CMK (cell line): ENCODE data around the gene TAL2.

Experiments
- DNase-seq: peaks from one replicate; pipeline ENCODE4 v3.0.0-alpha.2; 2010; ENCODE audit warnings: low read depth

TAL2 gene

DNA sequence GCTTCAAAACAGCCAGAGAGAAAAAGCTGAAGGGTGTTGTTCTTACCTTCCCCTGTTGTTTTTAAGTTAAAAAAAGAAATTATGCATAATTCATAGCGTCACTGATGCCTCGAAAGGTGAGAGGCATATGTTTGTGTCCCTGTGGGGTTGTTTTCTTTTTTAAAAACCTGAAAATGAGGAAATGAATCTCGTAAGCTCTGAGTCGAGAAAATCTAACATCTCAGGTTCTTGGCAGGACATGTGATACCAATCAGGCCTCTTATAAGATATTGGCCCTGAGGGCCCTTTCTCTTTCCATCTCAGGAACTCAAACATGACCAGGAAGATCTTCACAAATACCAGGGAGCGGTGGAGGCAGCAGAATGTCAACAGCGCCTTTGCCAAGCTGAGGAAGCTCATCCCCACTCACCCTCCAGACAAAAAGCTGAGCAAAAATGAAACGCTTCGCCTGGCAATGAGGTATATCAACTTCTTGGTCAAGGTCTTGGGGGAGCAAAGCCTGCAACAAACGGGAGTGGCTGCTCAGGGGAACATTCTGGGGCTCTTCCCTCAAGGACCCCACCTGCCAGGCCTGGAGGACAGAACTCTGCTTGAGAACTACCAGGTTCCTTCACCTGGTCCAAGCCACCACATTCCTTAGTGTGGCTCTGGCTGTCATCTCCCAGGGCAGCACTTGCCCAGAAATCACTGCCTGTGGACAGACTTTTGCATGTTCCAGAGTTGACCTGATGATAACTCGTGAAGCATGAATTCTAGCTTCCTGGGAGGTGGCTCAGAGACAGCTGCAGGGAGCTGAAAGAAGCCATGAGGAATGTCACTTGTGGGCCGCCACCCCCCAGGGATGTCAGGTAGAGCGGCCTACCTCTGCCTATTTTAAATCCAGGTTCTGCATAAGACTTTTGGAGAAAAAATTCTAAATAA, at the start of gene TAL2:
Gene TAL2 (plus strand): TSS at position 274 of the 921 bp plus-strand sequence. CDS start 40 bp downstream, at position 314.
- no peak for DNase-seq

DNA sequence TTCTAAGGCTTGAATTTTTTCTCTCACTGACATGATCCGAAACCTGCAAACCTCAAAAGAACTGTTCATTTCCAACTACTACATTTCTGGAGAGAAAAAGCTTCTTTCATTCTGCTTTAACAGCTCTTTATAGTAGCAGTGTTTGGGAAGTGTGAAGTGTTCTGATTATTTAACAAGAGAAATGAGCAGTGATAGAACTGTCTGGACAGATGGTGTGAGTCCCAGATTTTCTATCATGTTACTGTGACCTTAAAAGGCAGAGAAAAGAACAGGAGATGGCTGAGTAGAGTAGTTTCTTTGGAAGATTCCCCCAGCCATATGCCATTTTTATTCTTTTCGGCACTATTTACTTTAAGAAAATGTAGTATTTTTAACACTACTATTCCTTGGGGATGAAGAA, 41.3 kb upstream of the TAL2 start:
- DNase-seq: no peak

DNA sequence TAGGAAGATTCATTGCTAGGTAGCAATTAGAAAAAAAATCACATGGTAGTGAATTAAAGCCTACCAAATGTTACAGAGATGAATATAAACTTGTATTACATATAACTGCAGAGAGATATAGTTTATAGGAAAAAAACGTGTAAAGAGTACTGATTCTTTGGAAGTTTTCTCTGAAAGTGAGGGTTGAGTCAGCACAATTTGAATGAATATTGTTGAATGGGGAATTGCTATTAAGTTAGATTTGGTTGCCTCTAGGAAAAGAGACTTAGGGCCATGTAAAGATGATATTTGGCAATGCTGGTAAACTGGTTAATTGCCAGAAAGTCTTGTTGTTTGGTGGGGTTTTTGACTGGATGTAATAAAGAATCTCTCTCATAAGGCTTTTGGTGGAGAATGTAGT, 37.2 kb upstream of the TAL2 start:
- DNase-seq: no peak

DNA sequence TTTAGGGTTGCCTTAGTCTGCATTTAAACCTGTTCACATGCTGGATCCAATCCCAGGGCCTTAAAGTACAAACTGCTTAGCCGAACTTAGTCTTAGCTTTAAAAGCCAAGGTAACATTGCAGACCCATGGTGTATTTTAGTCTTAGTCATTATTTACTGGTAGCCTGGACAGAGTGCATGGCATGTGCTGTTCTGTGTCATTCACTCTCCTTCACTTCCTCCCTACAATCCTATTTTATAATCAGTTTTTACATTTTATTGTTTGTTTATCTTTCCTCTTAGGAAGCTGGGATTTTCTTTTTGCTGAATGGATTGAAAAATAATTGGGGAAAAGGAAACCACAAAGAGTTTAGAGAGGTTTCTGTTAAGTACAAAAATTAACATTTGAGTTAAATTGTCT, 29.4 kb upstream of the TAL2 start:
- DNase-seq: no peak

DNA sequence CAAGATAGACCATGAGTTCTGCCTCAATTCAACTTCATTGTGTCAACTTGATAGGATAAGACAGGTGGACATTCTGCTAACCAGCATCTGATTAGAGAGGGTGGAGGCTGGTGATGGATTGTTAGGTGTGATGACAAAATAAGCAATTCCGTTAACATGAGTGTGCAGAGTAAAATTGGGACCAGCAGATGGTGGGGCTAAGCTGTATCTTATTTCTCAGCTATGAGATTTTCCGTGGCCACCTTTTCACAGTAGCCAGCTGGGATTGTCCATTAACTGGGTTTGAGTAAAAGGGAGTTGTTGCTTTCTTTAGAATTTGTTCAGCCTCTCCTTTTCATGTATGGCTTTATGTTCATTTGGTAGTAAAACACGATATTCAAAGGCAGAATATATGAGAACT, 28.8 kb upstream of the TAL2 start:
- no peak for DNase-seq

GRCh38 chr9:105636331-105636730, 25.9 kb upstream of the TAL2 start:
- no peak for DNase-seq

- no peak for DNase-seq
These were observed 24.4 kb upstream of the TAL2 start for GRCh38 chr9:105637787-105638395.

GRCh38 chr9:105639936-105640335, 22.3 kb upstream of the TAL2 start:
- no peak for DNase-seq

DNA sequence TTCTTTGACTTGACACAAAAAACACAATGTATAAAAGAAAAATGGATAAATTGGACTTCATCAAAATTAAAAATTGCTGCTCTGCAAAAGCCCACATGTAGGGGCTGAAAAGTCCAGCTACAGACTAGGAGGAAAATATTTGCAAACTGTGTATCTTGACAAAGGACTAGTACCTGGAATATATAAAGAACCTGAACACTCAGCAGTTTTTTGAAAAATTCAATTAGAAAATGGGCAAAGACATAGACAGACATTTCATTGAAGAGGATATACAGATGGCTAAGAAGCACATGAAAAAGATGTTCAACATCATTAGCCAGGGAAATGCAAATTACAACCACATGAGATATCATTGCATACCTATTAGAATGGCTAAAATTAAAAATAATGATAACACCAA, 18.5 kb upstream of the TAL2 start:
- DNase-seq: no peak

GRCh38 chr9:105646879-105647594, 15.2 kb upstream of the TAL2 start:
- no peak for DNase-seq

- peak; percentile 27 for DNase-seq
These were observed 14.5 kb upstream of the TAL2 start for GRCh38 chr9:105647595-105648349.

DNA sequence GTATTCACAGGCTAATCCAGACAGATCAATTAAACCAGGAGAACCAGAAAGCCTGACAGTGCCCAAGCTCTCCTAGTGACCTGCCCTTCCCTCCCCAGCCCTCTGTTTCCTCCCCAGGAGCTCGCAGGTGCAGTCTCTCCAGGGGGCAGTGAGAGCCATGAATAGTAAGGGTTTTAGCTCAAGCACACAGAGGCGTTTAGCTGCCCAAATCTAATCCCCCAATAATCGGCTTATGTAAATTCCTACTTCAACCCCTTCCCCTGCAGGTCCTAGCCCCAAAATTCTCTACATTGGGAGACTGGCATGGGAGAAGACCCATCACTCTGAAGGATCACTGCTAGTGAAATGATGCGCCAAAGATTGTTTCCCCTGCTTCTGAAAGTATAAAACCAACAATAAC, 10.5 kb upstream of the TAL2 start:
- DNase-seq: no peak

GRCh38 chr9:105656131-105656921, 5.9 kb upstream of the TAL2 start:
- no peak for DNase-seq

- DNase-seq: no peak
These were observed 3.9 kb upstream of the TAL2 start for GRCh38 chr9:105658351-105658750.

DNA sequence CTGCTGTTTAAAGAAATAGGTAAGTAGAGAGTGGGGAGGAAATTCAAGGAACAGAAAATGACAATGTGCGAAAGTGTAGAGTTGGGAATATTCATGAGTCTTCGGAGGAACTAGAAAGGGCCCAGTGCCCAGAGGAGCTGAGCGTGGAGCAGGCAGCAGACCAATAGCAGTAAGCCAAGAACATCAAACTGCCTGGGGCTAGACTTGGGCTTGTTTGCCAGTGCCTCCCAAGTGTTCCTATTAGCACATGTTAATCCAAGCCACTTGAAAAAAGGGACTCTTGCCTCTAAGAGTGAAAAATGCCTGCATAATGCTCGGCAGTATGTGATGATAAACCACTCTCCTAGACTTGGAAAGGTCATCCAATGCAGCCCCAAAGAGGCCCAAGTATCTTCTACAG, 1.2 kb upstream of the TAL2 start:
- no peak for DNase-seq

- no peak for DNase-seq
These were observed 1.7 kb downstream of the TAL2 start for GRCh38 chr9:105663914-105664313.

DNA sequence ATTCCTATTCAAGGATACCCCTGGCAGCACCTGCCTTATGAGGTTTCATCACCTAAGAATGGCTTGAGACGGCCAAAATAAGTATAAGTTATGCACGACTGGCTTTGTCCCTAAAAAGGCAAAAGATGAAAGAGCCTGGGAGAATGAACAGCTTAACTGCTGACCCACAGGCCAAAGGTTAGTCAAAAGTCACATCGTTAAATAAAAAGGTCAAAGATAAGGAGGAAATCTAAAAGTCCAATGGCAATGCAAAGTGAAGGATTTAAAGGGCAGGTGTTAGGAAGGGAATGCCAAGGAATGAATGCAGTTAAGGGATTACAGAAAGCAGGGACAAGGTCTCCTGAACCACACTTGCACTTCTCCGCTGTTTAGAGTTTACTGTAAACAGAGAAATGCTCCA, 5.6 kb downstream of the TAL2 start:
- no peak for DNase-seq

DNA sequence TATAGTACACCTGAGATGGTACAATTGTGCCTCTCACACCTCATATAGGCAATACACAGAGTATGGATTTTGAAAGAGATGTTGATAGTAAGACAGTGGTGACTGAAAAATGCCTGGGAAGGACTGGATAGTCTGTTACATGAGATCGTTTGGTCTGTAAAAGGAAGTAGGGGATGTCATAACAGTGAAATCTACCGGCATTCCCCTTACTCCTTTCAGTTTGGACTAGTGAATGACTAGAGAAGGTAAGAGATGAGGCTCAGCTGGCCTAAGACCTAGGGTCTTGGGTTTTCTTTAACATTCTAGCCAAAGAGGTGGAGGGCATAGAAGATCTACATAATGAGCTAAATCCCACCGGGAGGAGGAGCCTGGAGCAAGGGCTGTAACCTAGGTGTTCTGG, 8.1 kb downstream of the TAL2 start:
- no peak for DNase-seq

GRCh38 chr9:105670775-105671174, 8.5 kb downstream of the TAL2 start:
- no peak for DNase-seq

GRCh38 chr9:105672711-105673234, 10.5 kb downstream of the TAL2 start:
- DNase-seq: no peak

DNA sequence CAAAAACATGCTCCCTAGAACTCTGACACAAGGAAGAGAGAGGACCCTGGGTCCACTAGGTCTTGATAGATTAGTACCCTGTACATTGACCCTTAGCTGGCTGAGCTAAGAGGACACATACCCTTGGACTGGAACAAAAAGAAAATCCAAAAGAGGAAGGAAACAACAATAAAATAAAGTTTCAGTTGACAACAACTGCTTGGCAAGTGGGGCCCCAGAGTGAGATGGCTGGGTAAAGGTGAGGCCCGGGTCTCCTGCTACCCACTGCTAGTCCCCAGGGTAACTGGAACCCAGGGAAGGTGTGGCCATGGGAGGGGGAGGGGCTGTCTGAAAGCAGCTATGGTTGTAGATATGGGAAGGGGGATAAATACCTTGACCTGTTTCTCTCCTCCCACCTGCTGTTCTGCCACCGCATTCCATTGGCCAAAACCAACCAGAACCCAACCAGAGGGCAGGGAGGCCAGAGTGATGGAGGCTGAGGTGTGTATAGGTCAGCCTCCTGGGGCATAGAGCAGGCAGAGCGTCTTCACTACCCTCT, 11.7 kb downstream of the TAL2 start:
- DNase-seq: no peak
